ENCODE data around the gene IL18BP.

Gene IL18BP

DNA sequence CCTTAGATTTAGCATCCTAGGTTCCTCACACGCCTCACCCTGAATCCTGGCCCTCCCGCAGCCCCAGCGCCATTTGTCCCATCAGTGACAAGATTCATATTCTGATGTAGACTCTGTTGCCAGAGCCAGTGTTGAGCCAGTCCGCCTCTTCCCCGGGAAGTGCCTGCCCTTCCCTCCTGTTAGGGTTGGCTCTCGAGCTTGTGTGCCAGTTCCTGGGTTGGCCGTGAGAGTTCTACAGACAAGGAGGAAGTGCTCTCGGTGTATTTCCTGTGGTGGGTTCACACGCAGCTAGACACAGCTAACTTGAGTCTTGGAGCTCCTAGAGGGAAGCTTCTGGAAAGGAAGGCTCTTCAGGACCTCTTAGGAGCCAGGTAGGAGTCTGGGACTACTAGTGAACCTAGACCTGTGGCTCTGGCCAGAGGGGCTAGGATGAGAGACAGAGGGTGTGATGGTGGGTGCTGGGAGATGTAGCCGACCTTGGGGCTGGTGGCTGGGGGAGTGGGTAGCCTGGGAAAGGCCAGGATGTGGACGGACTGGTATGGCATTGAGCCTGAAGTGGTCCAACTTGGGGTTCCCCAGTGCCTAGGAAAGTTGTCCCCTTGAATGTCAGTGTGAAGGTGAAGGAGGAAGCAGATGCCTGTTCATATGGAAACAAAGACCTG is at the start of gene IL18BP:
TSS of gene IL18BP (plus strand) at position 261 of the 662 bp plus-strand sequence. CDS start 1,076 bp downstream, outside the sequence.
- no peak for DNase-seq (ENCODE audit: low spot score)

GRCh38 chr11:71949034-71949433 is 49.7 kb upstream of the IL18BP start:
- DNase-seq (ENCODE audit: low spot score), result no peak

DNA sequence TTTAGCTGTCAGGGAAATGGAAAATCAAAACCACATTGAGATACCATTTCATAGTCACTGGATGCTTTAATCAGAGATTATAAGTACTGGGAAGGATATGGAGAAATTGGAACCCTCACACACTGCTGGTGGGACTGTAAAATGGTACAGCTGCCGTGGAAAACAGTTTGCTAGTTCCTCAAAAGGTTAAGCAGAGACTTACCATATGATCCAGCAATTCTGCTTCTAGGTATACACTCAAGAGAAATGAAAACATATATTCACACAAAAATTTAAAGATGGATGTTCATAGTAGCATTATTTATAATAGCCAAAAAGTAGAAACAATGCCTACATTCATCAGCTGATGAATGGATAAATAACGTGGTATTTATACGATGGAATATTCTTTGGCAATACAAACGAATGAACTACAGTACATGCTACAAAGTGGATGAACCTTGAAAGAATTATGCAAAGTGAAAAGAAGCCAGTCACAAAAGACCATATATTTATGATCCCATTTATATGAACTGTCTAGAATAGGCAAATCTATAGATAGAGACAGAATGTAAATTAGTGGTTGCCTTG is 46.9 kb upstream of the IL18BP start:
- no peak for DNase-seq (ENCODE audit: low spot score)

- no peak for DNase-seq (ENCODE audit: low spot score)
These were observed 42.7 kb upstream of the IL18BP start for GRCh38 chr11:71955898-71956456.

DNA sequence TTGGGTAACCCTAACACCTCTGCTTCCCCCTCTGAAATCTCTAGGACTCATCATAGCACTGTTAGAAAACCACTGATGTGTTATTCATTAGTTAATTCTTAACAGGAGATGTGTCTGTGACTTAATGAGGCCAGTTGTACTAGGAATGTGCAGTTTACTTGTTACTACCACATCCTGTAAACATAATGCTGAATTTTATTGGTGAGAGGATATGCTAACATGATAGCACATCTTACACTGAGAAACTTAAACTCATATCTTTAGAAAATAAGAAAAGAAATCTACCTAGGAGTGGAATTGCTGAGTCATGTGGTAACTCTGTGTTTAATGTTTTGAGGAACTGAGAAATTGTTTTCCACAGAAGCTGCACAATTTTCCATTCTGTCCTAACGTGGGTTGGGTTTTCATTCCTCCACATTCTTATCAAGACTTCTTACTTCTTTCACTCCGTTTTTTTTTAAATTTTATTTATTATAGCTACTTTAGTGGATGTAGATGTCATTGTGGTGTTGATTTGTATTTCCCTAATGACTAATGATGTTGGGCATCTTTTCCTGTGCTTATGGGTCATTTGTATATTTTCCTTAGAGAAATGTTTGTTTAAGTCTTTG is 36.2 kb upstream of the IL18BP start:
- no peak for DNase-seq (ENCODE audit: low spot score)

DNA sequence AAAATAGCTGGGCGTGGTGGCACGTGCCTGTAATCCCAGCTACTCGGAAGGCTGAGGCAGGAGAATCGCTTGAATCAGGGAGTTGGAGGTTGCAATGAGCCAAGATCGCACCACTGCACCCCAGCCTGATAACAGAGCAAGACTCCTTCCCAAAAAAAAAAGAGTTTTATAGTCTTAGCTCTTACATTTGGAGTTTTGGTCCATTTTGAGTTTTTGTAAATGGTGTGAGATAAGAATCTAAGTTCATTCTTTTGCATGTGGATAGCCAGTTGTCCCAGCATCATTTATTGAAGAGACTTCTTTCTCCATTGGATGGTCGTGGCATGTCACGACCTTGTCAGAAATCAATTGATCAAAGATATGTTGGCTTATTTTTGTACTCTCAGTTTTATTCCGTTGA is 35.2 kb upstream of the IL18BP start:
- no peak for DNase-seq (ENCODE audit: low spot score)

DNA sequence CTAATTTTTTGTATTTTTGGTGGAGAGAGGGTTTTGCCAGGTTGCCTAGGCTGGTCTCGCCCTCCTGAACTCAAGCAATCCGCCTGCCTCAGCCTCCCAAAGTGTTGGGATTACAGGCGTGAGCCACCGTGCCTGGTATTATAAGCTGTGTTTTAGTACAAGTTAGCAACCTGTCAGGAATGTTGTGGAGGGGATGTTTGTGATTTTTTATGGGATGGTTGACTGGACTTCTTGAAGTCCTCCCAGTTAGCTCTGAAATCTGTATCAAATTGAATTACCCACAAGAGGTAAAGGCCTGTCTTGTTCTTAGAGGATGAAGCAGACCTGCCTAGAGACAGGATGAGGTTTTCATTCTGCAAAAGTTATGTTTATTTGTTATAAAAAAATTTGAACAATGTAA is 34.1 kb upstream of the IL18BP start:
- DNase-seq (ENCODE audit: low spot score), result no peak

- no peak for DNase-seq (ENCODE audit: low spot score)
These were observed 27.0 kb upstream of the IL18BP start for GRCh38 chr11:71971680-71972079.

- DNase-seq (ENCODE audit: low spot score), result no peak
These were observed 22.2 kb upstream of the IL18BP start for GRCh38 chr11:71976551-71976950.

DNA sequence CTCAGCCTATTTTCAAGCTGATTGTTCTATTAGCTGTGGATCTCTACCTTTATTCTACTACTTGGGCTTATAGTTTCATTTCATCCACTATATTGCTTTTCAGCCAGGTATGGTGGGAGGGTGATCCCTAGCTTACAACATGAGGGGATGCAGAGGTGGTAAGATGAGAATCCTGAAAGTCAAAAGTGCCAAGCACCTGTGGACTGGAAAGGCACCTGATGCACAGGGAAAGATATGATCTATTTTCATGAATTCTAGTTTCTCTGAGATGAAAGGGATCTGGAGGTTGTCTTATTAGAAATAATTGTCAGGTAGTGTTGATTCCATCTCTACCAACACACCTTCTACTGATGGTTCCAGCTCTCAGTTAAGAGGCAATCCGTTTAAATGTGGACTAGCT is 21.6 kb upstream of the IL18BP start:
- no peak for DNase-seq (ENCODE audit: low spot score)

- peak; percentile 41 for DNase-seq (ENCODE audit: low spot score)
These were observed 20.8 kb upstream of the IL18BP start for GRCh38 chr11:71977743-71978418.

GRCh38 chr11:71979094-71979493 is 19.6 kb upstream of the IL18BP start:
- DNase-seq (ENCODE audit: low spot score), result no peak

GRCh38 chr11:71979602-71980001 is 19.1 kb upstream of the IL18BP start:
- DNase-seq (ENCODE audit: low spot score), result no peak

GRCh38 chr11:71986131-71986530 is 12.6 kb upstream of the IL18BP start:
- no peak for DNase-seq (ENCODE audit: low spot score)

DNA sequence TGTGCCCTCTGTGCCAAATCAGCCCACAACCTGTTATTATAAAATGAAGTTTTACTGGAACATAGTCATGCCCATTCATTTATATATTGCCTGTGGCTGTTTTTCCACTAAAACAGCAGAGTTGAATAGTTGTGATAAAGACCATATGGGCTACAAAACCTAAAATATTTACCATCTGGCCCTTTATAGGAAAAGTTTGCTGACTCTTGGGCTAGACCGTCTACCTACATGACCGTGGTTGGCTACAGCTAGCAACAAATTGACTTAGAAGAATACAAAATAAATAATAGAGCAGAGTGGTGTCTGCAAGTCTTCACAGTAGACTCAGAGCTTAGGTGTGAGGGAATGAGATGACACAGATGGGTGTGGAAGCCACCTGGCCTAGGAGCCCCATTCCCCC is 11.2 kb upstream of the IL18BP start:
- DNase-seq (ENCODE audit: low spot score), result no peak

GRCh38 chr11:71988050-71988449 is 10.7 kb upstream of the IL18BP start:
- no peak for DNase-seq (ENCODE audit: low spot score)

GRCh38 chr11:71990701-71991100 is 8.0 kb upstream of the IL18BP start:
- DNase-seq (ENCODE audit: low spot score), result no peak

GRCh38 chr11:71991494-71991893 is 7.2 kb upstream of the IL18BP start:
- no peak for DNase-seq (ENCODE audit: low spot score)

DNA sequence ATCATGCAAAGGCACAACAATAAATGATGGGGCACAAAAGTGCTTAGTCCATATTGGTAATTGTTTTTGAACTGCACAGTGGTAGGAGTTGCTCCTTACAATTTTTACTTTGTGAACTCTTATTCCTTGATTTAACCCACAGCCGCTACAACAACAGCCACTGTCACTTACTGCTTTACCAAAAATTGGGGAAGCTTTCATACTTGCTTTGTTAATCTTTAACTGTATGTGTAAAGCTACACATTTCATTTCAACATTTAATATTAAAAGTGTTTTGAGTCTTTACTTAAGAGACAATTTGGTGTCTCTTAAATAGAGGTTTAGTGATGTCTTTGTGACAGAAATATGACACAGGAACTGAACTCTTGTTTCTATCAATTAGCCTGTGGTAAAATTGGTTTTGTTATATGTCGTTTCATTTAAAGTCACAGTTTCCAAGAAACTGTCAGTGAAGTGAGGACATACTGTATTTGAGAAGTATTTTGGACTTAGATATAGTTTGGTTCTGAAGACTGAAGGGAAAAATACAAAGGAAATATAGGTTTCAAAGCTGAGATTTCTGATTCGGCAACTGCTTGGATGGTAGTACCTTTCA is 6.5 kb upstream of the IL18BP start:
- DNase-seq (ENCODE audit: low spot score), result no peak

GRCh38 chr11:71994786-71995185 is 3.9 kb upstream of the IL18BP start:
- DNase-seq (ENCODE audit: low spot score), result no peak

- no peak for DNase-seq (ENCODE audit: low spot score)
These were observed 2.9 kb upstream of the IL18BP start for GRCh38 chr11:71995726-71996291.

- no peak for DNase-seq (ENCODE audit: low spot score)
These were observed 2.2 kb upstream of the IL18BP start for GRCh38 chr11:71996517-71996916.
